ENCODE measurements around the gene VSTM2L.

Gene VSTM2L

GRCh38 chr20:37878835-37879599 lies 23.9 kb upstream of the VSTM2L start:
- no peak for DNase-seq (ENCODE audit: low read depth in 3 of 3, low spot score in 1 of 3)

- DNase-seq (ENCODE audit: low read depth in 3 of 3, low spot score in 1 of 3) = no peak
These were observed 23.1 kb upstream of the VSTM2L start for GRCh38 chr20:37879843-37880242.

GRCh38 chr20:37880726-37881591 lies 22.0 kb upstream of the VSTM2L start:
- no peak for DNase-seq (ENCODE audit: low read depth in 3 of 3, low spot score in 1 of 3)

- no peak for DNase-seq (ENCODE audit: low read depth in 3 of 3, low spot score in 1 of 3)
These were observed 21.2 kb upstream of the VSTM2L start for GRCh38 chr20:37881601-37882343.

- no peak for DNase-seq (ENCODE audit: low read depth in 3 of 3, low spot score in 1 of 3)
These were observed 19.8 kb upstream of the VSTM2L start for GRCh38 chr20:37882961-37883712.

GRCh38 chr20:37885042-37885441 lies 17.9 kb upstream of the VSTM2L start:
- DNase-seq (ENCODE audit: low read depth in 3 of 3, low spot score in 1 of 3) = no peak

- DNase-seq (ENCODE audit: low read depth in 3 of 3, low spot score in 1 of 3) = no peak
These were observed 17.1 kb upstream of the VSTM2L start for GRCh38 chr20:37885593-37886503.

GRCh38 chr20:37886851-37887297 lies 16.1 kb upstream of the VSTM2L start:
- DNase-seq (ENCODE audit: low read depth in 3 of 3, low spot score in 1 of 3) = no peak

GRCh38 chr20:37888641-37889040 lies 14.3 kb upstream of the VSTM2L start:
- DNase-seq (ENCODE audit: low read depth in 3 of 3, low spot score in 1 of 3) = no peak

- no peak for DNase-seq (ENCODE audit: low read depth in 3 of 3, low spot score in 1 of 3)
These were observed 12.8 kb upstream of the VSTM2L start for GRCh38 chr20:37890108-37890507.

GRCh38 chr20:37890643-37891042 lies 12.3 kb upstream of the VSTM2L start:
- DNase-seq (ENCODE audit: low read depth in 3 of 3, low spot score in 1 of 3) = no peak

GRCh38 chr20:37892001-37892400 lies 10.9 kb upstream of the VSTM2L start:
- DNase-seq (ENCODE audit: low read depth in 3 of 3, low spot score in 1 of 3) = no peak

GRCh38 chr20:37893566-37894241 lies 9.2 kb upstream of the VSTM2L start:
- no peak for DNase-seq (ENCODE audit: low read depth in 3 of 3, low spot score in 1 of 3)

GRCh38 chr20:37894454-37894853 lies 8.5 kb upstream of the VSTM2L start:
- DNase-seq (ENCODE audit: low read depth in 3 of 3, low spot score in 1 of 3) = no peak

- no peak for DNase-seq (ENCODE audit: low read depth in 3 of 3, low spot score in 1 of 3)
These were observed 7.8 kb upstream of the VSTM2L start for GRCh38 chr20:37895166-37895565.

GRCh38 chr20:37896932-37897548 lies 5.9 kb upstream of the VSTM2L start:
- DNase-seq (ENCODE audit: low read depth in 3 of 3, low spot score in 1 of 3) = no peak

GRCh38 chr20:37898233-37899104 lies 4.5 kb upstream of the VSTM2L start:
- no peak for DNase-seq (ENCODE audit: low read depth in 3 of 3, low spot score in 1 of 3)
